Occipital lobe (tissue), 3 donors: ENCODE data around the gene RNF138. TPM values are rescaled to one million over a fixed set of nuclear protein-coding genes. Genes with fewer than 3 reads are reported as not detected.
"Not testable (repeated sequence)": the region's sequence is repeated elsewhere in the genome, so short reads cannot be mapped to it uniquely, and the experiment has no call there.

ENCODE experiments used
- DNase-seq: peaks from one replicate; lab custom pipeline; 2025; lab: John Stamatoyannopoulos, UW
- small RNA-seq: library from RNA; depleted of rRNA; stranded (forward); fragments of <200 nt; gene quantifications from one replicate; pipeline ENCODE3, GENCODE V24; 2014
- total RNA-seq: library from RNA; depleted of rRNA; stranded (reverse); fragments of >200 nt; gene quantifications from one replicate; pipeline ENCODE4 v1.2.3, GENCODE V29; 2014

The RNF138 gene
- total RNA-seq, 1 donor from 2014 or later, result 79.5 TPM

DNA sequence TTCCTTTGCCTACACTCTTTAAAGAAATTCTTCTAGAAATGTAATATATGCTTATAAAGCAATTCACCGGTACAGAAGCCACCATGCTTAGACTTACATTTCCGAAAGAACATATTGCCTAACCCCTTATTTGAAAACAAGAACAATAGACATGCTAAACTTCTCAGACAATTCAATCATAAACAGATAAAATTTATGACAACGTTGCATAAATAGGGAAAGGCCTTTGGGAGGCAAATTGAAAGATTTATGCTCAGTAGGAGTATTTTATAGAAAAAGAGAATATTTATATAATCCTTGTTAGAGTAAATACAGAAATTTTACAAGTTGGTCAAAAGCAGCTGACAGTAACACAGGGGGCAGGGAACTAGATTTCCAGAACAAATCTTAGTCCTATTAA, 82.0 kb downstream of the RNF138 start:
- DNase-seq, result no peak

GRCh38 chr18:32174719-32175118, 83.0 kb downstream of the RNF138 start:
- no peak for DNase-seq

GRCh38 chr18:32175265-32175664, 83.6 kb downstream of the RNF138 start:
- DNase-seq, result no peak

GRCh38 chr18:32176745-32177144, 85.1 kb downstream of the RNF138 start:
- not testable (repeated sequence) for DNase-seq

DNA sequence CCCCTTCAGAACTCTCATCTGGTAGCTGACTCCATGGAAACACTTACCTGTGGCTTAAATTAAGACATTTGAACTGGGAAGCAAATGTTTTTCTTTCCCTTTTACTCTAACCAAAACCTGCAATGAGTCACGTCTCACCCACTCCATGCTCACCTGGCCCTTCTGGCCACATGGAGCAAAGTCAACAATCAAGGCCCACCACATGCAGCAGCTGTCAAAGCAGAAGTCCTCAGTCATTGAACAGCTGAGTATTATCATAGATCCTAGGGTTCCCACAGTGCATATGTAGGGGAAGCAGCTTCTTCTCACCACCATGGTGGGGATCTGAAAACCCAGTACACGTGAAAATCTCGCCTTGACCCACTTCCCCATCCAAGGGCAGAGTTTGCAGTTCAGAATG, 85.9 kb downstream of the RNF138 start:
- DNase-seq, result no peak

Small RNA genes within 50 kb of the gene (small RNA-seq; reads per million reads assigned to genes)
- 0.15 reads per million for gene RNA5SP453

Other genes with a start within 250 kb of the RNF138 start
- 128 TPM for gene TRAPPC8, start 148.7 kb upstream of the RNF138 start, total RNA-seq
- 1.1 TPM for gene RNF125, start 73.0 kb upstream of the RNF138 start, total RNA-seq
- gene MEP1B, start 98.2 kb downstream of the RNF138 start, total RNA-seq, result 0.78 TPM